ENCODE data around the gene SVOPL.

GRCh38 chr7:138746073-138746472, 44.9 kb upstream of the SVOPL start:
- TF ChIP-seq POLR2A (IDR thresholded peaks at IDR 0.05) = no peak
- TF ChIP-seq EP300 (IDR thresholded peaks at IDR 0.05; ENCODE audit: low read depth) = no peak
- no peak for TF ChIP-seq POLR2AphosphoS5 (IDR thresholded peaks at IDR 0.05)
- TF ChIP-seq CTCF (IDR thresholded peaks at IDR 0.05) = no peak

Data from transverse colon (tissue), 4 donors.